ENCODE measurements around the gene ODAD3.

Gene ODAD3

GRCh38 chr19:11421371-11422098 lies 13.4 kb downstream of the ODAD3 start:
- no peak for TF ChIP-seq GABPA (IDR thresholded peaks at IDR 0.05; ENCODE audit: low read depth)
- no peak for TF ChIP-seq CTCF (IDR thresholded peaks at IDR 0.05; ENCODE audit: insufficient read depth, low read length)
- TF ChIP-seq SPI1 (IDR thresholded peaks at IDR 0.05; ENCODE audit: borderline replicate concordance, low read depth): no peak
- TF ChIP-seq REST (IDR thresholded peaks at IDR 0.05; ENCODE audit: insufficient replicate concordance, low read depth): no peak
- no peak for TF ChIP-seq POLR2AphosphoS5 (IDR thresholded peaks at IDR 0.05; ENCODE audit: low read depth)
- Histone ChIP-seq H3K4me3 (replicated peaks; ENCODE audit: insufficient read depth, low read length) (no peak overlapping the region), H3K27ac (replicated peaks) (no peak overlapping the region), H3K27me3 (ENCODE audit: insufficient read depth, poor library complexity, severe bottlenecking) (peaks cover 62% of the 10 kb centered on the region)
- DNase-seq (ENCODE audit: low read depth in 1 of 2, low spot score in 1 of 2): no peak

- no peak overlapping the region for H3K27ac ChIP-seq (replicated peaks)
- H3K27me3 ChIP-seq (ENCODE audit: insufficient read depth, poor library complexity, severe bottlenecking): peaks cover 62% of the 10 kb centered on the region
- TF ChIP-seq REST (IDR thresholded peaks at IDR 0.05; ENCODE audit: insufficient replicate concordance, low read depth): no peak
- no peak for TF ChIP-seq CTCF (IDR thresholded peaks at IDR 0.05; ENCODE audit: insufficient read depth, low read length)
- TF ChIP-seq POLR2AphosphoS5 (IDR thresholded peaks at IDR 0.05; ENCODE audit: low read depth): no peak
- TF ChIP-seq SPI1 (IDR thresholded peaks at IDR 0.05; ENCODE audit: borderline replicate concordance, low read depth): no peak
- TF ChIP-seq GABPA (IDR thresholded peaks at IDR 0.05; ENCODE audit: low read depth): no peak
- DNase-seq (ENCODE audit: low read depth in 1 of 2, low spot score in 1 of 2): no peak
- no peak overlapping the region for H3K4me3 ChIP-seq (replicated peaks; ENCODE audit: insufficient read depth, low read length)
These were observed 14.2 kb downstream of the ODAD3 start for GRCh38 chr19:11420429-11421370.

GRCh38 chr19:11418549-11419506 lies 16.1 kb downstream of the ODAD3 start, which contains the start of gene RGL3:
Gene RGL3 (minus strand): TSS chr19:11419314. CDS start chr19:11419278, 36 bp downstream.
- H3K4me3 ChIP-seq (replicated peaks; ENCODE audit: insufficient read depth, low read length): no peak within 1 kb of the TSS
- DNase-seq (ENCODE audit: low read depth in 1 of 2, low spot score in 1 of 2): no peak
- TF ChIP-seq SPI1 (IDR thresholded peaks at IDR 0.05; ENCODE audit: borderline replicate concordance, low read depth) (no peak), CTCF (IDR thresholded peaks at IDR 0.05; ENCODE audit: insufficient read depth, low read length) (no peak)
- H3K27ac ChIP-seq (replicated peaks): no peak within 1 kb of the TSS
- H3K27me3 ChIP-seq (ENCODE audit: insufficient read depth, poor library complexity, severe bottlenecking): peaks cover 58% of the 10 kb centered on the region

All from HL-60 (cell line).